Activated CD8-positive, alpha-beta T cell treated with anti-CD3 and anti-CD28 coated beads for 36 hours (primary cell): ENCODE data around the gene PLEKHJ1. TPM values are rescaled to one million over a fixed set of nuclear protein-coding genes. Genes with fewer than 3 reads are reported as not detected.

ENCODE experiments used
- ATAC-seq: fragments of 200-7000 bp; cut with Tn5 transposase; one replicate; pipeline ENCODE4 v1.10.0; 2021; ENCODE audit warnings: mild to moderate bottlenecking, moderate library complexity
- CTCF ChIA-PET: fragments of 350-600 bp; sonication (Branson Sonifier 250); formaldehyde crosslinking; loops from one replicate; lab custom pipeline; 2021; ENCODE audit warnings: antibody characterized with exemption; lab: Charles Lee
- POLR2A ChIA-PET: fragments of 350-600 bp; sonication (Branson Sonifier 250); formaldehyde crosslinking; loops from one replicate; lab custom pipeline; 2021; ENCODE audit warnings: antibody characterized with exemption; lab: Charles Lee
- DNase-seq: peaks from one replicate; pipeline ENCODE4 v3.0.0-alpha.2; 2020
- H3K27ac Mint-ChIP-seq: one replicate; pipeline ENCODE4 v1.8.0; 2021; ENCODE audit warnings: mild to moderate bottlenecking, mixed read lengths
- H3K27me3 Mint-ChIP-seq: one replicate; pipeline ENCODE4 v1.8.0; 2021; ENCODE audit warnings: mixed read lengths
- H3K36me3 Mint-ChIP-seq: one replicate; pipeline ENCODE4 v1.8.0; 2021; ENCODE audit warnings: low read depth, mixed read lengths
- H3K4me1 Mint-ChIP-seq: one replicate; pipeline ENCODE4 v1.8.0; 2021; ENCODE audit warnings: low read depth, mixed read lengths
- H3K4me3 Mint-ChIP-seq: one replicate; pipeline ENCODE4 v1.8.0; 2021; ENCODE audit warnings: mild to moderate bottlenecking, moderate library complexity, mixed read lengths
- H3K9me3 Mint-ChIP-seq: one replicate; pipeline ENCODE4 v1.8.0; 2021; ENCODE audit warnings: mixed read lengths
- CTCF ChIP-seq: fragments of 200-600 bp; IDR thresholded peaks from one replicate; pipeline ENCODE4 v1.8.0; 2022; ENCODE audit warnings: antibody characterized with exemption, mild to moderate bottlenecking
- intact Hi-C: fragments of 100-400 bp; cut with micrococcal nuclease; formaldehyde crosslinking; loops from one replicate; pipeline ENCODE4 v1.10.0; 2022
- total RNA-seq, 2 experiments: library from RNA; stranded (reverse); gene quantifications; one replicate each; pipeline ENCODE4 v1.2.3, GENCODE V29; 2021

The PLEKHJ1 gene
- total RNA-seq, 2 experiments from 2014 or later, result 65.3 to 72.8 TPM

DNA sequence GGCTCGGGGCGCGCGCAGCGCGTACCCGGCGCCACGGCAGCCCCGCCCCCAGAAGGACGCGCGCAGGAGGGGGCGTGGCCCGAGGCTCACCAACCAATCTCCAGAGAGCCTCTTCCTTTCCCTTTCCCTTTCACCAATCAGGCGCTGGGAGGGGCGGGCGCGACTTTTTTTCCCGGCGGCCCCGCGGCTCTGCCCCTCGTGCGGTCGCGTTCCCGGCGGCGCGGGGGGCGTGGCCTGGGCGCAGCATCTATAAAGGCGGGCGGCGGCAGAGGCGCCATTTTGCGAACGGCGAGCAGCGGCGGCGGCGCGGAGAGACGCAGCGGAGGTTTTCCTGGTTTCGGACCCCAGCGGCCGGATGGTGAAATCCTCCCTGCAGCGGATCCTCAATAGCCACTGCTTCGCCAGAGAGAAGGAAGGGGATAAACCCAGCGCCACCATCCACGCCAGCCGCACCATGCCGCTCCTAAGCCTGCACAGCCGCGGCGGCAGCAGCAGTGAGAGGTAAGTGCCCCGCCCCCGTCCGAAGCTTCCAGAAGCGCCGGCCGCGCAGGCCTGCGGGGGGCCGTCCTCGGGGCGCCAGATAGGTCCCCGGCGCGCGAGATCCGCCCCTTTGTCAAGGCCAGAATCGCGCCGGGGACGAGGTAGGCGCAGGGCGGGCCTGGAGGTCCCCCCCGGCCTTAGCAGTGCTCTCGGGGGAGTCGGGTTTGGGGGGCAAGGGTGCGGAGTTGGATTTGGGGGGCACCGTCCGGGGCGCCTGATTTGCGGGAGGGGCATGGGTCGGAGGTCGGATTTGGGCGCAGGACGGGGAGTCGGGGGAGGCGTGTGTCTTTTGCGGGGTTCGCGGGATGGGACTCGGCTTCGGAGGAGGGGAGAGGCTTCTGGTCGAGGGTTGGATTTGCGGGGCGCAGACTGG is 33.4 kb upstream of the PLEKHJ1 start:
- POLR2A ChIA-PET, result interaction anchor here (0.6 to 11.0 kb wide), 24 partner anchors 9 to 1095 kb away, joined by 3 to 102 read pairs (median 4); partner anchors contain the start of genes AMH, GADD45B, IZUMO4 and JSRP1
- peak overlapping the region; percentile 85 for H3K4me3 Mint-ChIP-seq
- CTCF ChIA-PET, result interaction anchor here (0.8 to 0.9 kb wide), 2 partner anchors 11 to 15 kb away, joined by 3 to 5 read pairs; no protein-coding TSS in a partner anchor
- H3K4me1 Mint-ChIP-seq, result peaks cover 35% of the 10 kb centered on the region
- peak overlapping the region; percentile 90 for H3K27ac Mint-ChIP-seq
- no peaks in the 10 kb centered on the region for H3K27me3 Mint-ChIP-seq
- intact Hi-C loops, result loop anchor here (2.0 kb wide), 1 partner anchor 31 kb away; no protein-coding TSS in a partner anchor
- H3K9me3 Mint-ChIP-seq, result no peaks in the 10 kb centered on the region
- peaks cover 39% of the 10 kb centered on the region for H3K36me3 Mint-ChIP-seq
- peak; percentile 80 for ATAC-seq
- peak; percentile 98 for DNase-seq
- no peak for TF ChIP-seq CTCF

- POLR2A ChIA-PET, result interaction anchor here (1.0 to 11.0 kb wide), 3 partner anchors 17 to 29 kb away, joined by 3 to 102 read pairs (median 6); partner anchors contain the start of genes AMH and JSRP1
- H3K36me3 Mint-ChIP-seq, result peaks cover 32% of the 10 kb centered on the region
- intact Hi-C loops, result no loop called here
- DNase-seq, result no peak
- CTCF ChIA-PET, result no interaction called here
- no peak for TF ChIP-seq CTCF
- ATAC-seq, result no peak
- H3K4me3 Mint-ChIP-seq, result peak overlapping the region; percentile 85
- H3K27ac Mint-ChIP-seq, result peak overlapping the region; percentile 75
- H3K27me3 Mint-ChIP-seq, result no peaks in the 10 kb centered on the region
- H3K9me3 Mint-ChIP-seq, result no peaks in the 10 kb centered on the region
- H3K4me1 Mint-ChIP-seq, result peaks cover 29% of the 10 kb centered on the region
Observed at GRCh38 chr19:2268861-2269243, 32.7 kb upstream of the PLEKHJ1 start.

DNA sequence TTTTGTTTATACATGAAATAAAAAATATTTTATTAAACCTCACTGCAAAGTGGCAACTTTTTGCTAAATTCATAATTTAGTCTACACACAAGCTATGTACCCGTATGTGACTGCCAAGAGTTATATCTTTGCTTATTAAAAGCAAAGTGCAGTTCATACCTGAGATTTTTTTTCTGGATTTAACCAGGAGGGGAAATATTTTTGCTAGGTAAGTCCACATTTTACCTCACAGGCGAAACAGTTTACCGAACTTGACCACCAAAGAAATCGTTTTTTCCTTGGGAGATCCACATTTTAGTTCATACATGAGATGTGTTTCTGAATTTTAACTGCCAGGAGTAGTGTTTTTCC is 32.3 kb upstream of the PLEKHJ1 start:
- Mint-ChIP-seq H3K9me3 (no peaks in the 10 kb centered on the region), H3K27me3 (no peaks in the 10 kb centered on the region), H3K4me1 (peaks cover 27% of the 10 kb centered on the region), H3K4me3 (peak overlapping the region; percentile 85), H3K36me3 (peaks cover 28% of the 10 kb centered on the region), H3K27ac (peak overlapping the region; percentile 64)
- intact Hi-C loops, result no loop called here
- POLR2A ChIA-PET, result interaction anchor here (1.0 to 11.0 kb wide), 2 partner anchors 16 to 28 kb away, joined by 3 to 102 read pairs; partner anchors contain the start of genes AMH and JSRP1
- CTCF ChIA-PET, result no interaction called here
- TF ChIP-seq CTCF, result no peak
- ATAC-seq (no peak), DNase-seq (no peak)

DNA sequence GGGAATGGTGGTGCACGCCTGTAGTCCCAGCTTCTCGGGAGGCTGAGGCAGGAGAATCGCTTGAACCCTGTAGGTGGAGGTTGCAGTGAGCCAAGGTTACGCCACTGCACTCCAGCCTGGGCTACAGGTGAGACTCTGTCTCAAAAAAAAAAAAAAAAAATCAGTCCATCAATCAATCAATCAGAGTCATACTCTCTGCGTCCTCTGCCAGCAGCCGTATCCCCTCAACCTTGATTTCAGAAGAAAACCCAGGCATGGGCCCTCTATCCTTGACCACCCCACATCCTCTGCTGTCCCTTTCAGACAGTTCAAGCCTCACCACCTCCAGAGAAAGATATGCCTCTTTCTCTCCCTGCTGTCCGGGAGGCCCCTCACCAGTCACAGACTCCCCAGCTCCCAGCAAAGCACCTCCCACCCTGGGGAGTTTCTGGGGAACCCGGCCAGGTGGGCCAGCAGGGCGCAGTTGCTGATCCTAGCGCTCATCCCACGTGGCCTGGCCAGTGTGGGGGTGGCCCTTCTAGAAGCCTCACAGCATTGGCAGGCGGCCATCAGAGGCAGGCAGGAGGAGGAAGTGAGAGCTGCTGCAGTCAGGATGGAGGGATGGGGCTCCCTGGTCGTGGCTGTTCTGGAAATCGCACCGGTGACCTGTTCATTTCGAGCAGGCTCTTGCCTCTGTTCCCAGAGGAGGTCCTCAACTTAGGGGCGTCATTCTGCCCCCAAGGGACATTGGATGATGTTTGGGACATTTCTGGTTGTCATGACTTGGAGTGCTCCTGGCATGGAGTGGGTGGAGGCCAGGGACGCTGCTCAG is 30.3 kb upstream of the PLEKHJ1 start:
- peaks cover 15% of the 10 kb centered on the region for H3K4me1 Mint-ChIP-seq
- DNase-seq (peak; percentile 71), ATAC-seq (no peak)
- intact Hi-C loops, result no loop called here
- TF ChIP-seq CTCF, result no peak
- H3K4me3 Mint-ChIP-seq, result no peak overlapping the region
- peaks cover 14% of the 10 kb centered on the region for H3K36me3 Mint-ChIP-seq
- no peaks in the 10 kb centered on the region for H3K27me3 Mint-ChIP-seq
- ChIA-PET CTCF (interaction anchor here (0.8 kb wide), 1 partner anchor 8 kb away, joined by 4 read pairs; no protein-coding TSS in a partner anchor), POLR2A (interaction anchor here (1.0 to 11.0 kb wide), 2 partner anchors 14 to 26 kb away, joined by 3 to 102 read pairs; partner anchors contain the start of genes AMH and JSRP1)
- no peaks in the 10 kb centered on the region for H3K9me3 Mint-ChIP-seq
- peak overlapping the region; percentile 42 for H3K27ac Mint-ChIP-seq
